ENCODE measurements around the gene MAP3K21. TPM values are rescaled to one million over a fixed set of nuclear protein-coding genes. Genes with fewer than 3 reads are reported as not detected.

Gene MAP3K21
- total RNA-seq, 1 experiment from 2014 or later = 18.3 TPM

DNA sequence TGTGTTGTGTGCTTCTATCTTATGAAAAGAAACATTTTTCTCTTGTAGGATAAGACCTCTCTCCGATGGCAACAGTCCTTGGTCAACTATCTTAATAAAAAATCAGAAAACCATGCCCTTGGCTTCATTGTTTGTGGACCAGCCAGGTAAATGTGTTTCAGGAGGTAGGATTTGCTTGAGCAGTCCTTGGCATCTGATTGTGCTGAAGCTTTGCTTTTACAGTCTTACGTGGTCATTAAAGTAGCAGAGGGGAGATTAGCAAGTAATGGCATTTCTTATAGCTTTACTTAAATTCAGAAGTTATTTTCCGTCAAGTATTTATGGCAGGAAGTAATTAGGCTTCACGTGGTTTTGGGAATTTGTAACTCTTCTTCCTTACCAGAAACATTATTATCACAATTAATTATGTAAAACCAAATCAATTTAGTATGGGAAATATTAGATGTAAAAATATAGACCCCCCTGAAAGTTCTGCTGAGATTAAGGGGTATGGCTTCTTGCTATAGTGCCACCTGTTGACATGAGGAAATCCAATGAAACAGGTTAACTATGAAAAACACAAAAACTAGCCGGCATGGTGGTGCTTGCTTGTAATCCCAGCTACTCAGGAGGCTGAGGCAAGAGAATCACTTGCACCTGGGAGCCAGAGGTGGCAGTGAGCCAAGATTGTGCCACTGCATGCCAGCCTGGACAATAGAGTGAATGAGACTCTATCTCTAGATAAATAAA, 49.0 kb downstream of the MAP3K21 start:
- Histone ChIP-seq H3K9me3 (ENCODE audit: insufficient read depth, low read depth) (no peaks in the 10 kb centered on the region), H2AFZ (no peak overlapping the region), H3K36me3 (ENCODE audit: low read depth) (0 out of 2 replicates have a peak, but pooled peaks cover 5% of the 10 kb centered on the region), H3K4me3 (no peak overlapping the region), H3F3A (ENCODE audit: insufficient read depth, low read depth) (no peaks in the 10 kb centered on the region), H3K79me2 (ENCODE audit: low read depth) (no peaks in the 10 kb centered on the region), H3K4me1 (replicated peaks; ENCODE audit: insufficient read depth) (no peaks in the 10 kb centered on the region), H4K20me1 (ENCODE audit: insufficient read depth) (no peaks in the 10 kb centered on the region), H3K27me3 (ENCODE audit: insufficient read depth, low read depth) (no peaks in the 10 kb centered on the region), H3K9me2 (ENCODE audit: insufficient read depth) (no peaks in the 10 kb centered on the region), H3K27ac (no peak overlapping the region), H3K4me2 (no peak overlapping the region)
- DNase-seq = no peak
- BruUV-seq (replicated peaks) = no TSS peak
- ChIA-PET CTCF (no interaction called here), POLR2A (ENCODE audit: unreplicated experiment) (no interaction called here)
- TF ChIP-seq EZH2 (IDR thresholded peaks at IDR 0.05; ENCODE audit: low read depth) = no peak
- TF ChIP-seq, protein P1, sequence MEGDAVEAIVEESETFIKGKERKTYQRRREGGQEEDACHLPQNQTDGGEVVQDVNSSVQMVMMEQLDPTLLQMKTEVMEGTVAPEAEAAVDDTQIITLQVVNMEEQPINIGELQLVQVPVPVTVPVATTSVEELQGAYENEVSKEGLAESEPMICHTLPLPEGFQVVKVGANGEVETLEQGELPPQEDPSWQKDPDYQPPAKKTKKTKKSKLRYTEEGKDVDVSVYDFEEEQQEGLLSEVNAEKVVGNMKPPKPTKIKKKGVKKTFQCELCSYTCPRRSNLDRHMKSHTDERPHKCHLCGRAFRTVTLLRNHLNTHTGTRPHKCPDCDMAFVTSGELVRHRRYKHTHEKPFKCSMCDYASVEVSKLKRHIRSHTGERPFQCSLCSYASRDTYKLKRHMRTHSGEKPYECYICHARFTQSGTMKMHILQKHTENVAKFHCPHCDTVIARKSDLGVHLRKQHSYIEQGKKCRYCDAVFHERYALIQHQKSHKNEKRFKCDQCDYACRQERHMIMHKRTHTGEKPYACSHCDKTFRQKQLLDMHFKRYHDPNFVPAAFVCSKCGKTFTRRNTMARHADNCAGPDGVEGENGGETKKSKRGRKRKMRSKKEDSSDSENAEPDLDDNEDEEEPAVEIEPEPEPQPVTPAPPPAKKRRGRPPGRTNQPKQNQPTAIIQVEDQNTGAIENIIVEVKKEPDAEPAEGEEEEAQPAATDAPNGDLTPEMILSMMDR (conservative IDR thresholded peaks at IDR 0.05) = no peak; the same call in 1 of the 2 replicates
- intact Hi-C loops (cut with micrococcal nuclease; ENCODE audit: unreplicated experiment) = no loop called here

DNA sequence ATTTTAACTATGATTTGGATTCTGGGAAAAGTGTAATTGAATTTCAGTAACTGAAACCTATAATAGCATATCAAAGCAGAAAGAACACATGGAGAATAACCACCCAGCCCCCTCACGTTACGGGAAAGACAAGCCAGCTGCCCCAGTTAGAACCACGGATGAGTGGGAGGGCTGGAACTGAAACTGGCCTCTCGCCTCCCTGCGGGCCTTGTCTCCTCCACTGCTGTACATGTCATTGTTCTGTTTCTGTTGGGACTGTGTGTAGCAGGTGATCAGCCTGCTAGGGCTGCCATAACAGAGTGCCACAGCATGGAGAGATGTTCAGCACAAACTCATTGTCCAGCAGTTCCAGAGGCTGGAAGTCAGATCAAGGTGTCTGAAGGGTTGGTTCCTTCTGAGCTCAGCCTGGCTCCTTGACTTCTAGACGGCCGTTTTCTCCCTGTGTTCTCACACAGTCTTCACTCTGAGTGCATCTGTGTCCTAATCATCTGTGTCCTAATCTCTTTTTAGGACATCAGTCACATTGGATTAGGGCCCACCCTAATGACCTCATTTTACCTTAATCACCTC, 52.4 kb downstream of the MAP3K21 start:
- Histone ChIP-seq H3K27me3 (ENCODE audit: insufficient read depth, low read depth) (no peaks in the 10 kb centered on the region), H3K79me2 (ENCODE audit: low read depth) (no peaks in the 10 kb centered on the region), H3K4me3 (no peak overlapping the region), H3K4me1 (replicated peaks; ENCODE audit: insufficient read depth) (no peaks in the 10 kb centered on the region), H3K9me3 (ENCODE audit: insufficient read depth, low read depth) (no peaks in the 10 kb centered on the region), H3K9me2 (ENCODE audit: insufficient read depth) (no peaks in the 10 kb centered on the region), H3K27ac (no peak overlapping the region), H3F3A (ENCODE audit: insufficient read depth, low read depth) (no peaks in the 10 kb centered on the region), H4K20me1 (ENCODE audit: insufficient read depth) (no peaks in the 10 kb centered on the region), H3K4me2 (no peak overlapping the region), H3K36me3 (ENCODE audit: low read depth) (peaks cover 5% of the 10 kb centered on the region; the same call in 1 of the 2 replicates), H2AFZ (no peak overlapping the region)
- intact Hi-C loops (cut with micrococcal nuclease; ENCODE audit: unreplicated experiment) = no loop called here
- CTCF ChIA-PET = no interaction called here
- no peak for DNase-seq
- BruUV-seq (replicated peaks) = no TSS peak
- no peak for TF ChIP-seq EZH2 (IDR thresholded peaks at IDR 0.05; ENCODE audit: low read depth)
- TF ChIP-seq, protein P1 (conservative IDR thresholded peaks at IDR 0.05) = no peak
- POLR2A ChIA-PET (ENCODE audit: unreplicated experiment) = no interaction called here

DNA sequence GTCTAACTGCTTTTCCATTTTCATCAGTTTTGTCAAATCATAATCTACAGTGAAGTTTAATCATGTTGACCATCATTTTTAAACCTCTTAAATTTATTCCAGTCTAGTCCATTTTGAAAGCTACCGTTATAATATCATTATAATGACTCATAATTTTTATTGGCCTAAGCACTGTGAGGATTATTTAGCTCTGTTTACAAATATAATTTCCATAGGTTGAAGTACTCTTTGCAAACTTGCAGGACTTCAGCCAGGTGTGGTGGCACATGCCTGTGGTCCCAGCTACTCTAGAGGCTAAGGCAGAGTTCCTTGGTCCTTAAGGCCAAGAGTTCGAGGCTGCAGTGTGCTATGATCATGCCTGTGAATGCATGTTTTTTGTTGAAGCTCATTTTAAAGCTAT, 54.3 kb downstream of the MAP3K21 start:
- no peak for DNase-seq
- BruUV-seq (replicated peaks) = no TSS peak
- TF ChIP-seq, protein P1 (conservative IDR thresholded peaks at IDR 0.05) = no peak
- no peak for TF ChIP-seq EZH2 (IDR thresholded peaks at IDR 0.05; ENCODE audit: low read depth)
- Histone ChIP-seq H4K20me1 (ENCODE audit: insufficient read depth) (no peaks in the 10 kb centered on the region), H3K4me2 (no peak overlapping the region), H3K27ac (no peak overlapping the region), H3K4me1 (replicated peaks; ENCODE audit: insufficient read depth) (no peaks in the 10 kb centered on the region), H3K27me3 (ENCODE audit: insufficient read depth, low read depth) (no peaks in the 10 kb centered on the region), H3K4me3 (no peak overlapping the region), H3K9me3 (ENCODE audit: insufficient read depth, low read depth) (no peaks in the 10 kb centered on the region), H3K9me2 (ENCODE audit: insufficient read depth) (no peaks in the 10 kb centered on the region), H2AFZ (no peak overlapping the region), H3F3A (ENCODE audit: insufficient read depth, low read depth) (peaks cover 5% of the 10 kb centered on the region; the same call in 1 of the 2 replicates), H3K36me3 (ENCODE audit: low read depth) (no peaks in the 10 kb centered on the region; the same call in 1 of the 2 replicates), H3K79me2 (ENCODE audit: low read depth) (no peaks in the 10 kb centered on the region)
- POLR2A ChIA-PET (ENCODE audit: unreplicated experiment) = no interaction called here
- intact Hi-C loops (cut with micrococcal nuclease; ENCODE audit: unreplicated experiment) = no loop called here
- CTCF ChIA-PET = no interaction called here

All from PC-9 (cell line).